Thyroid gland (tissue), 4 donors: Measurements from ENCODE around the gene TMEM229B. TPM values are rescaled to one million over a fixed set of nuclear protein-coding genes. Genes with fewer than 3 reads are reported as not detected.

Experiments
- DNase-seq, 2 donors: peaks; one replicate each; pipeline ENCODE4 v3.0.0-alpha.2; 2019
- H3K27ac ChIP-seq, 3 donors: fragments of 200-600 bp; sonication (generic); 1 replicate in 2 of 3; 2 replicates in 1 of 3; pipeline ENCODE4 v1.5.1; 2016 to 2019; ENCODE audit warnings: mild to moderate bottlenecking in 1 of 3, moderate library complexity in 1 of 3
- H3K27me3 ChIP-seq: fragments of 200-600 bp; sonication (generic); one replicate; pipeline ENCODE4 v1.5.1; 2019
- H3K36me3 ChIP-seq, 2 donors: fragments of 200-600 bp; sonication (generic); one replicate each; pipeline ENCODE4 v1.5.1; 2016 to 2019
- H3K4me1 ChIP-seq, 2 donors: fragments of 200-600 bp; sonication (generic); one replicate each; pipeline ENCODE4 v1.5.1; 2017 to 2019
- H3K4me3 ChIP-seq, 3 donors: fragments of 200-600 bp; sonication (generic); replicated peaks in 1 of 3; 1 replicate in 2 of 3; 2 replicates in 1 of 3; pipeline ENCODE4 v1.5.1; 2016; ENCODE audit warnings: mild to moderate bottlenecking in 1 of 3
- H3K9me3 ChIP-seq: fragments of 200-600 bp; sonication (generic); one replicate; pipeline ENCODE4 v1.5.1; 2017
- CTCF ChIP-seq, 6 experiments: fragments of 200-600 bp in 3 of 6; fragments of 450-650 bp in 3 of 6; sonication (generic) in 3 of 6; IDR thresholded peaks; one replicate each; pipeline ENCODE4 v1.5.1; 2016 to 2019; ENCODE audit warnings: antibody characterized with exemption in 6 of 6, mild to moderate bottlenecking in 2 of 6, inconsistent platforms in 1 of 6, moderate library complexity in 1 of 6
- POLR2A ChIP-seq, 2 donors: fragments of 450-650 bp; IDR thresholded peaks; one replicate each; pipeline ENCODE4 v1.6.1; 2017; ENCODE audit warnings: antibody characterized with exemption in 2 of 2, mild to moderate bottlenecking in 2 of 2, moderate library complexity in 1 of 2
- WGBS, 2 donors: methylation state at CpG; one replicate each; pipeline ENCODE4 v1.1.5; 2017; 5-methylcytosine and 5-hydroxymethylcytosine counted together
- intact Hi-C: fragments of 100-400 bp; cut with DNase I; formaldehyde crosslinking; loops from one replicate; pipeline ENCODE4 v1.15.1; 2023
- total RNA-seq, 4 donors: library from RNA; depleted of rRNA; stranded (reverse); fragments of >200 nt; gene quantifications; one replicate each; pipeline ENCODE4 v1.2.3, GENCODE V29; 2016

Gene TMEM229B
- total RNA-seq, 4 donors from 2014 or later: 27.3 to 63.5 (median 35.0) TPM

- intact Hi-C loops: no loop called here
- no peaks in the 10 kb centered on the region for H3K9me3 ChIP-seq
- DNase-seq: peak; percentile 93 to 94
- no peaks in the 10 kb centered on the region for H3K36me3 ChIP-seq
- H3K27ac ChIP-seq: peak within 1 kb of the TSS; percentile 90 to 94 (median 90)
- 0% methylated on average over 5 to 12 of the region's 86 CpGs for WGBS, 2 donors
- H3K27me3 ChIP-seq: no peaks in the 10 kb centered on the region
- TF ChIP-seq POLR2A (IDR thresholded peaks at IDR 0.05) (peak; percentile 58 to 95), CTCF (IDR thresholded peaks at IDR 0.05) (no peak)
- peaks cover 54 to 62% of the 10 kb centered on the region in 2 donors for H3K4me1 ChIP-seq
- H3K4me3 ChIP-seq: peak within 1 kb of the TSS; percentile 16 to 55 (median 35)
These were observed 44.7 kb upstream of the TMEM229B start, which contains the start of gene PLEKHH1 for GRCh38 chr14:67532998-67533753. PLEKHH1 (plus strand) TSS chr14:67533290; CDS start chr14:67541868, 8,578 bp downstream.

- no peak for DNase-seq
- TF ChIP-seq CTCF (IDR thresholded peaks at IDR 0.05) (no peak), POLR2A (IDR thresholded peaks at IDR 0.05) (no peak)
- Histone ChIP-seq H3K9me3 (no peaks in the 10 kb centered on the region), H3K4me3 (peak overlapping the region; percentile 16 to 55 (median 35)), H3K27me3 (no peaks in the 10 kb centered on the region), H3K36me3 (no peaks in the 10 kb centered on the region), H3K4me1 (peaks cover 54 to 63% of the 10 kb centered on the region in 2 donors), H3K27ac (peak overlapping the region; percentile 90 to 94 (median 90))
- 16 to 24% methylated on average over 16 to 23 of the region's 23 CpGs for WGBS, 2 donors
- intact Hi-C loops: no loop called here
These were observed 44.1 kb upstream of the TMEM229B start for GRCh38 chr14:67532606-67532997.

GRCh38 chr14:67529947-67530935 is 41.7 kb upstream of the TMEM229B start:
- H3K9me3 ChIP-seq: no peaks in the 10 kb centered on the region
- H3K4me1 ChIP-seq: peaks cover 57 to 59% of the 10 kb centered on the region in 2 donors
- no peaks in the 10 kb centered on the region for H3K27me3 ChIP-seq
- peak overlapping the region; percentile 76 to 94 (median 90) for H3K27ac ChIP-seq
- 50 to 55% methylated on average over 5 of the region's 5 CpGs for WGBS, 2 donors
- no peak overlapping the region for H3K4me3 ChIP-seq
- peak; percentile 65 to 66 for DNase-seq
- intact Hi-C loops: loop anchor here (5.0 kb wide), 1 partner anchor 42 kb away; no protein-coding TSS in a partner anchor
- H3K36me3 ChIP-seq: no peaks in the 10 kb centered on the region
- TF ChIP-seq CTCF (IDR thresholded peaks at IDR 0.05): no peak
- peak in 1 of 2 donors; percentile 18 for TF ChIP-seq POLR2A (IDR thresholded peaks at IDR 0.05)

DNA sequence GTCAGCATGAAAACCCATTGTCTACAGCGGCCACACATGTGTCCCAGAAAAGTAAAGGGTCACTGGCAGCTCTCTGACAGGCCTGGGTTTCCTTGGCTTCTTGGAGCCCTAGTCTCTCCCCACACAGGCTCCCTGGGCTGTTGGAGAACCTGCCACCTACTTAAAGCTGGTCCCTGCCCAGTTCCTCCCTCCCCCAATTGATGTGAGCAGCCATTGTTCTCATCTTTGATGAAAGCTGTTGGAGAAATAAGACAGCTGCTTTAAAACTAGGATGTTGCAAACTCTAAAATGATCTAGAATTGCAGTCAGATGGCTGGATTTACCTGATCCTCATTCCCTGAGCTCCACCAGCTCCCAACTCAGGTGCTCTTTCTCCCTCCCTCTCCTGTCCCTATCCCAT is 39.8 kb upstream of the TMEM229B start:
- Histone ChIP-seq H3K36me3 (no peaks in the 10 kb centered on the region), H3K27me3 (no peaks in the 10 kb centered on the region), H3K9me3 (no peaks in the 10 kb centered on the region), H3K4me3 (no peak overlapping the region), H3K4me1 (peaks cover 49 to 62% of the 10 kb centered on the region in 2 donors), H3K27ac (peak overlapping the region in 1 of 3 donors; percentile 45)
- intact Hi-C loops: loop anchor here (5.0 kb wide), 1 partner anchor 44 kb away; no protein-coding TSS in a partner anchor
- no peak for DNase-seq
- 83 to 90% methylated on average over 1 of the region's 1 CpG for WGBS, 2 donors
- TF ChIP-seq CTCF (IDR thresholded peaks at IDR 0.05) (no peak), POLR2A (IDR thresholded peaks at IDR 0.05) (no peak)
